ENCODE results near the gene PTPN23. TPM values are rescaled to one million over a fixed set of nuclear protein-coding genes. Genes with fewer than 3 reads are reported as not detected.

Gene PTPN23
- total RNA-seq, 1 donor from 2014 or later = 71.4 TPM

GRCh38 chr3:47370887-47371697 is 9.7 kb upstream of the PTPN23 start:
- TF ChIP-seq, protein P1, sequence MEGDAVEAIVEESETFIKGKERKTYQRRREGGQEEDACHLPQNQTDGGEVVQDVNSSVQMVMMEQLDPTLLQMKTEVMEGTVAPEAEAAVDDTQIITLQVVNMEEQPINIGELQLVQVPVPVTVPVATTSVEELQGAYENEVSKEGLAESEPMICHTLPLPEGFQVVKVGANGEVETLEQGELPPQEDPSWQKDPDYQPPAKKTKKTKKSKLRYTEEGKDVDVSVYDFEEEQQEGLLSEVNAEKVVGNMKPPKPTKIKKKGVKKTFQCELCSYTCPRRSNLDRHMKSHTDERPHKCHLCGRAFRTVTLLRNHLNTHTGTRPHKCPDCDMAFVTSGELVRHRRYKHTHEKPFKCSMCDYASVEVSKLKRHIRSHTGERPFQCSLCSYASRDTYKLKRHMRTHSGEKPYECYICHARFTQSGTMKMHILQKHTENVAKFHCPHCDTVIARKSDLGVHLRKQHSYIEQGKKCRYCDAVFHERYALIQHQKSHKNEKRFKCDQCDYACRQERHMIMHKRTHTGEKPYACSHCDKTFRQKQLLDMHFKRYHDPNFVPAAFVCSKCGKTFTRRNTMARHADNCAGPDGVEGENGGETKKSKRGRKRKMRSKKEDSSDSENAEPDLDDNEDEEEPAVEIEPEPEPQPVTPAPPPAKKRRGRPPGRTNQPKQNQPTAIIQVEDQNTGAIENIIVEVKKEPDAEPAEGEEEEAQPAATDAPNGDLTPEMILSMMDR (IDR thresholded peaks at IDR 0.05; ENCODE audit: unreplicated experiment) = peak; percentile 59
- H3K27me3 Mint-ChIP-seq = peaks cover 2% of the 10 kb centered on the region
- no peak for DNase-seq (ENCODE audit: low spot score, unreplicated experiment)
- no peaks in the 10 kb centered on the region for H3K4me1 Mint-ChIP-seq (ENCODE audit: low read depth)
- no peaks in the 10 kb centered on the region for H3K36me3 Mint-ChIP-seq (ENCODE audit: insufficient read depth)
- no peaks in the 10 kb centered on the region for H3K9me3 Mint-ChIP-seq (ENCODE audit: low read depth)
- H3K4me3 Mint-ChIP-seq (ENCODE audit: low read depth) = no peak overlapping the region
- H3K27ac Mint-ChIP-seq = no peak overlapping the region

DNA sequence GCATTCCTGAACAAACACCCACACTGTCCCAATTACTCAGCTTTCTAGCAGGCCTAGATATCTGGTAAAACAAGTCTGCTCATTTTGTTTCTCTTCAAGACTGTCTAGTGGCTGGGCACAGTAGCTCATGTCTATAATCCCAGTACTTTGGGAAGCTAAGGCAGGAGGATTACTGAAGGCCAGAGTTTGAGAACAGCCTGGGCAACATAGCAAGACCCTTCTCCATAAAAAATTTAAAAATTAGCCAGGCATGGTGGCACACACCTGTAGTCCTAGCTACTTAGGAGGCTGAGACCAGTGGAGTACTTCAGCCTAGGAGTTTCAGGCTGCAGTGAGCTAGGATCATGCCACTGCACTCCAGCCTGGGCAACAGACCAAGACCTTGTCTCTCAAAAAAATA is 6.2 kb upstream of the PTPN23 start:
- Mint-ChIP-seq H3K27ac (no peak overlapping the region), H3K36me3 (ENCODE audit: insufficient read depth) (peaks cover 1% of the 10 kb centered on the region), H3K27me3 (no peaks in the 10 kb centered on the region), H3K4me1 (ENCODE audit: low read depth) (peaks cover 2% of the 10 kb centered on the region), H3K9me3 (ENCODE audit: low read depth) (no peaks in the 10 kb centered on the region), H3K4me3 (ENCODE audit: low read depth) (no peak overlapping the region)
- no peak for DNase-seq (ENCODE audit: low spot score, unreplicated experiment)
- TF ChIP-seq, protein P1 (IDR thresholded peaks at IDR 0.05; ENCODE audit: unreplicated experiment) = no peak

- TF ChIP-seq, protein P1 (IDR thresholded peaks at IDR 0.05; ENCODE audit: unreplicated experiment) = no peak
- Mint-ChIP-seq H3K4me1 (ENCODE audit: low read depth) (peaks cover 9% of the 10 kb centered on the region), H3K27ac (no peak overlapping the region), H3K9me3 (ENCODE audit: low read depth) (no peaks in the 10 kb centered on the region), H3K4me3 (ENCODE audit: low read depth) (no peak overlapping the region), H3K36me3 (ENCODE audit: insufficient read depth) (peaks cover 1% of the 10 kb centered on the region), H3K27me3 (no peaks in the 10 kb centered on the region)
- no peak for DNase-seq (ENCODE audit: low spot score, unreplicated experiment)
Observed at GRCh38 chr3:47376393-47376792, 4.4 kb upstream of the PTPN23 start.

- TF ChIP-seq, protein P1 (IDR thresholded peaks at IDR 0.05; ENCODE audit: unreplicated experiment) = no peak
- no peak overlapping the region for H3K4me3 Mint-ChIP-seq (ENCODE audit: low read depth)
- H3K9me3 Mint-ChIP-seq (ENCODE audit: low read depth) = no peaks in the 10 kb centered on the region
- peaks cover 1% of the 10 kb centered on the region for H3K36me3 Mint-ChIP-seq (ENCODE audit: insufficient read depth)
- H3K27me3 Mint-ChIP-seq = no peaks in the 10 kb centered on the region
- H3K4me1 Mint-ChIP-seq (ENCODE audit: low read depth) = peaks cover 14% of the 10 kb centered on the region
- no peak for DNase-seq (ENCODE audit: low spot score, unreplicated experiment)
- H3K27ac Mint-ChIP-seq = no peak overlapping the region
Observed at GRCh38 chr3:47377186-47377585, 3.6 kb upstream of the PTPN23 start.

DNA sequence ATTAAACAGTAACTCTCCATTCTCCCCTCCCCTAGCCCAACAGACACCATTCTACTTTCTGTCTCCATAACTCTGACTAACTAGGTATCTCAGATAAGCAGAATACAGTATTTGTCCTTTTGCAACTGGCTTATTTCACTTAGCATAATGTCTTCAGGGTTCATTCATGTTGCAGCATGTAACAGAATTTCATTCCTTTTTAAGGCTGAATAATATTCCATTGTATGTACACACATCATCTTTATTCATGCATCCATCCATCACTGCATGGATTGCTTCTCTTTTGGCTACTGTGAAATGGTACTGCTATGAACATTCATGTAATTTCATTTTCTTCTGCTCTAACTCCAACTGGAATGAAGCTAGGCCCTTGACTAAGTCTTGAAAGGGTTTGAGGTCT is 2.0 kb upstream of the PTPN23 start:
- H3K9me3 Mint-ChIP-seq (ENCODE audit: low read depth) = no peaks in the 10 kb centered on the region
- peak overlapping the region; percentile 74 for H3K27ac Mint-ChIP-seq
- no peak for DNase-seq (ENCODE audit: low spot score, unreplicated experiment)
- H3K36me3 Mint-ChIP-seq (ENCODE audit: insufficient read depth) = peaks cover 5% of the 10 kb centered on the region
- peaks cover 24% of the 10 kb centered on the region for H3K4me1 Mint-ChIP-seq (ENCODE audit: low read depth)
- peak overlapping the region; percentile 97 for H3K4me3 Mint-ChIP-seq (ENCODE audit: low read depth)
- TF ChIP-seq, protein P1 (IDR thresholded peaks at IDR 0.05; ENCODE audit: unreplicated experiment) = no peak
- H3K27me3 Mint-ChIP-seq = no peaks in the 10 kb centered on the region

All from progenitor cell of endocrine pancreas (in vitro differentiated cells).